Endodermal cell (in vitro differentiated cells): ENCODE data around the gene ZNF536. TPM values are rescaled to one million over a fixed set of nuclear protein-coding genes. Genes with fewer than 3 reads are reported as not detected.
"Not testable (repeated sequence)": the region's sequence is repeated elsewhere in the genome, so short reads cannot be mapped to it uniquely, and the experiment has no call there.

Source experiments
- DNase-seq: peaks from one replicate; pipeline ENCODE4 v3.0.0-alpha.2; 2017
- H3K27ac ChIP-seq: 2 replicates; pipeline ENCODE4 v1.5.1; 2013; ENCODE audit warnings: mild to moderate bottlenecking, low read depth, low read length, moderate library complexity
- H3K27me3 ChIP-seq: 2 replicates; pipeline ENCODE4 v1.6.1; 2013; ENCODE audit warnings: mild to moderate bottlenecking, low read length, moderate library complexity; ENCODE audit not compliant: insufficient read depth, control insufficient read depth, poor library complexity, severe bottlenecking
- H3K36me3 ChIP-seq: 2 replicates; pipeline ENCODE4 v1.7.0; 2013; ENCODE audit warnings: mild to moderate bottlenecking, low read length, moderate library complexity; ENCODE audit not compliant: control insufficient read depth, insufficient read depth
- H3K4me1 ChIP-seq: one replicate; pipeline ENCODE4 v1.7.0; 2013; ENCODE audit warnings: low read length; ENCODE audit not compliant: control insufficient read depth, insufficient read depth
- H3K4me3 ChIP-seq: 2 replicates; pipeline ENCODE4 v1.5.1; 2013; ENCODE audit warnings: mild to moderate bottlenecking, low read length, moderate library complexity
- H3K9ac ChIP-seq: 2 replicates; pipeline ENCODE4 v1.6.1; 2013; ENCODE audit warnings: mild to moderate bottlenecking, low read length, moderate library complexity; ENCODE audit not compliant: poor library complexity, severe bottlenecking; ENCODE audit errors: extremely low read depth
- H3K9me3 ChIP-seq: 2 replicates; pipeline ENCODE4 v1.6.1; 2013; ENCODE audit warnings: mild to moderate bottlenecking, low read length, moderate library complexity; ENCODE audit not compliant: control insufficient read depth
- H3K27ac Mint-ChIP-seq: 2 replicates; pipeline ENCODE4 v1.8.0; 2020; ENCODE audit warnings: mixed read lengths
- H3K27me3 Mint-ChIP-seq: 2 replicates; pipeline ENCODE4 v1.8.0; 2021; ENCODE audit warnings: mild to moderate bottlenecking, mixed read lengths; ENCODE audit not compliant: insufficient read depth
- H3K36me3 Mint-ChIP-seq: 2 replicates; pipeline ENCODE4 v1.8.0; 2020; ENCODE audit warnings: low read depth, mixed read lengths
- H3K4me1 Mint-ChIP-seq: 2 replicates; pipeline ENCODE4 v1.8.0; 2020; ENCODE audit warnings: mixed read lengths
- H3K4me3 Mint-ChIP-seq: 2 replicates; pipeline ENCODE4 v1.8.0; 2020; ENCODE audit warnings: mild to moderate bottlenecking, moderate library complexity, mixed read lengths
- H3K9me3 Mint-ChIP-seq: 2 replicates; pipeline ENCODE4 v1.8.0; 2020; ENCODE audit warnings: mild to moderate bottlenecking, mixed read lengths
- WGBS, 2 experiments: methylation state at CpG; one replicate each; pipeline versions ENCODE4 v1.1.5 to v1.1.7; 2013; ENCODE audit warnings: missing lambda C conversion rate in 2 of 2, mixed read lengths in 1 of 2; ENCODE audit not compliant: insufficient coverage in 1 of 2, insufficient read length in 1 of 2; 5-methylcytosine and 5-hydroxymethylcytosine counted together
- total RNA-seq, 2 donors: library from RNA; stranded (reverse); fragmentation: NEBNext Ultra II Directional in 1 of 2; extraction: Animal tissue kit (Norgen Biotek cat#: 25700) in 1 of 2; gene quantifications; 2 replicates in 1 of 2; 3 replicates in 1 of 2; pipeline ENCODE4 v1.2.1, GENCODE V29; 2021
- TF ChIP-seq, protein P1 (sequence below): fragments of 200-600 bp; sonication (generic); conservative IDR thresholded peaks from 2 replicates; pipeline ENCODE4 v1.5.0; 2021; ENCODE audit warnings: antibody characterized with exemption, mild to moderate bottlenecking

The ZNF536 gene
- total RNA-seq, 2 donors from 2014 or later = not detected

DNA sequence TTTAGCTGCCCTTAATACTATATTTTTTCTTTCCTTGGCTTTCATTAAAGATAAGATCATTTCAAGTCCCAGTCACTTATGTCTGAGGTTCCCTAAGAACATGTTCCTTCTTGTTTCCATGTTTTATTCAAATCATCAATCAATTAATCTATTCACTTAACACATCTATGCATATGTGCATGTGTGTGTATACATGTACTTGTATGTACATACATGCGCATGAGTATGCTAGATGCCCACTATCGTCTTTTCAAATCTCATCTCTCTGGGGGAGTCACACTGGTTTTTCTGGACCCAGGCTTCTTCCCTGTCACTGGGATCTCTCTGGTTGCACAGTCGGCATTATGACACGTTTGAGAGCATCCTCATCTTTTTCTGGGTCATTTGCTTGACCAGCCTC is 108.9 kb downstream of the ZNF536 start:
- H3K27me3 ChIP-seq = no peaks in the 10 kb centered on the region
- 90 to 92% methylated on average over 4 of the region's 4 CpGs for WGBS, 2 experiments
- no peaks in the 10 kb centered on the region for H3K36me3 Mint-ChIP-seq
- H3K9me3 Mint-ChIP-seq = no peaks in the 10 kb centered on the region
- no peak overlapping the region for H3K4me3 Mint-ChIP-seq
- H3K36me3 ChIP-seq = no peaks in the 10 kb centered on the region
- no peak for DNase-seq
- no peaks in the 10 kb centered on the region for H3K9me3 ChIP-seq
- peaks cover 3% of the 10 kb centered on the region for H3K4me1 ChIP-seq
- peaks cover 5% of the 10 kb centered on the region for H3K27me3 Mint-ChIP-seq
- no peak overlapping the region for H3K27ac ChIP-seq
- H3K4me1 Mint-ChIP-seq = no peaks in the 10 kb centered on the region
- H3K9ac ChIP-seq = no peak overlapping the region
- TF ChIP-seq, protein P1, sequence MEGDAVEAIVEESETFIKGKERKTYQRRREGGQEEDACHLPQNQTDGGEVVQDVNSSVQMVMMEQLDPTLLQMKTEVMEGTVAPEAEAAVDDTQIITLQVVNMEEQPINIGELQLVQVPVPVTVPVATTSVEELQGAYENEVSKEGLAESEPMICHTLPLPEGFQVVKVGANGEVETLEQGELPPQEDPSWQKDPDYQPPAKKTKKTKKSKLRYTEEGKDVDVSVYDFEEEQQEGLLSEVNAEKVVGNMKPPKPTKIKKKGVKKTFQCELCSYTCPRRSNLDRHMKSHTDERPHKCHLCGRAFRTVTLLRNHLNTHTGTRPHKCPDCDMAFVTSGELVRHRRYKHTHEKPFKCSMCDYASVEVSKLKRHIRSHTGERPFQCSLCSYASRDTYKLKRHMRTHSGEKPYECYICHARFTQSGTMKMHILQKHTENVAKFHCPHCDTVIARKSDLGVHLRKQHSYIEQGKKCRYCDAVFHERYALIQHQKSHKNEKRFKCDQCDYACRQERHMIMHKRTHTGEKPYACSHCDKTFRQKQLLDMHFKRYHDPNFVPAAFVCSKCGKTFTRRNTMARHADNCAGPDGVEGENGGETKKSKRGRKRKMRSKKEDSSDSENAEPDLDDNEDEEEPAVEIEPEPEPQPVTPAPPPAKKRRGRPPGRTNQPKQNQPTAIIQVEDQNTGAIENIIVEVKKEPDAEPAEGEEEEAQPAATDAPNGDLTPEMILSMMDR = no peak
- no peak overlapping the region for H3K4me3 ChIP-seq
- no peak overlapping the region for H3K27ac Mint-ChIP-seq

DNA sequence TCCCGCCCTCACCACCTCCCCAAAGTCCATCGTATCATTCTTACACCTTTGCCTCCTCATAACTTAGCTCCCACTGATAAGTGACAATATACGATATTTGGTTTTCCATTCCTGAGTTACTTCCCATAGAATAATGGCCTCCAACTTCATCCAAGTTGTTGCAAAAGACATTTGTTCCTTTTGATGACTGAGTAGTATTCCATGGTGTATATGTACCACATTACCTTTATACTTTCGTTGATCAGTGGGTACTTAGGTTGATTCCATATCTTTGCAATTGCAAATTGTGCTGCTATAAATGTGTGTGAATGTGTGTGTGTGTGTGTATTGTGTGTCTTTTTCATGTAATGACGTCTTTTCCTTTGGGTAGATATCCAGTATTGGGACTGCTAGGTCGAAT is 109.6 kb downstream of the ZNF536 start:
- no peak overlapping the region for H3K9ac ChIP-seq
- Mint-ChIP-seq H3K4me1 (no peaks in the 10 kb centered on the region), H3K4me3 (no peak overlapping the region), H3K27me3 (peaks cover 5% of the 10 kb centered on the region), H3K27ac (no peak overlapping the region), H3K36me3 (no peaks in the 10 kb centered on the region), H3K9me3 (no peaks in the 10 kb centered on the region)
- H3K4me1 ChIP-seq = peaks cover 3% of the 10 kb centered on the region
- H3K9me3 ChIP-seq = no peaks in the 10 kb centered on the region
- no peaks in the 10 kb centered on the region for H3K27me3 ChIP-seq
- 85 to 94% methylated on average over 5 to 6 of the region's 6 CpGs for WGBS, 2 experiments
- TF ChIP-seq, protein P1 = no peak
- no peak overlapping the region for H3K4me3 ChIP-seq
- no peak for DNase-seq
- no peaks in the 10 kb centered on the region for H3K36me3 ChIP-seq
- no peak overlapping the region for H3K27ac ChIP-seq

DNA sequence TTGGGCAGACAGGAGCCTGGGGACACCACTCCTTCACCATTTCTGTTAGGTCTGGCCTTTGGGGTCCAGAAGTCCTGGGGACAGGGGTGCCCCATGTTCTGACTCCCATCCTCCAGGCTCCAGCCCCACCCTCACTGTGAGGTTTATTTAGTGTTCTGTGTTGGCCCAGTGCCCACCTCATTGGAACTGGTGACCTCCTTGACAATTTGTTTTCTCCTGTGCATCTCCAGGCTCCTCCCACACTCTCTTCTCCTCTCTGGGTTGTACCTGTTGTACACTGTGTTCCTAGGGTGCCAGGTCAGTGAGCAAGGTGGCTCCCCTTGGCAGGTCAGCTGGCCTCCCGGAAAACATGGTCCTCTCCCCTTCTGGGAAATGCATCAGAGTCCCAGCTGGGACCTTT is 110.8 kb downstream of the ZNF536 start:
- Histone ChIP-seq H3K9ac (no peak overlapping the region), H3K27me3 (no peaks in the 10 kb centered on the region), H3K9me3 (no peaks in the 10 kb centered on the region), H3K36me3 (no peaks in the 10 kb centered on the region), H3K4me1 (no peaks in the 10 kb centered on the region), H3K27ac (no peak overlapping the region), H3K4me3 (no peak overlapping the region)
- Mint-ChIP-seq H3K4me3 (no peak overlapping the region), H3K36me3 (no peaks in the 10 kb centered on the region), H3K27me3 (peaks cover 5% of the 10 kb centered on the region), H3K9me3 (no peaks in the 10 kb centered on the region), H3K27ac (no peak overlapping the region), H3K4me1 (no peaks in the 10 kb centered on the region)
- TF ChIP-seq, protein P1 = no peak
- WGBS, 2 experiments = 90 to 100% methylated on average over 1 of the region's 1 CpG
- DNase-seq = no peak

DNA sequence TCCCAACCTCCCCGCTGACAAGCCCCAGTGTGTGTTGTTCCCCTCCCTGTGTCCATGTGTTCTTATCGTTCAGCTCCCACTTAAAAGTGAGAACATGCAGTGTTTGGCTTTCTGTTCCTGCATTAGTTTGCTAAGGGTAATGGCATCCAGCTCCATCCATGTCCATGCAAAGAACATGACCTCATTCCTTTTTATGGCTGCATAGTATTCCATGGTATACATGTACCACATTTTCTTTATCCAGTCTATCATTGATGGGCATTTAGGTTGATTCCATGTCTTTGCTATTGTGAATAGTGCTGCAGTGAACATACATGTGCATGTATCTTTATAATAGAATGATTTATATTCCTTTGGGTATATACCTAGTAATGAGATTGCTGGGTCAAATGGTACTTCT is 114.1 kb downstream of the ZNF536 start:
- H3K4me3 ChIP-seq, DNase-seq, H3K4me1 ChIP-seq, H3K36me3 Mint-ChIP-seq, H3K27me3 ChIP-seq, H3K9me3 Mint-ChIP-seq, H3K9me3 ChIP-seq, H3K4me3 Mint-ChIP-seq, H3K27ac ChIP-seq, H3K4me1 Mint-ChIP-seq, H3K36me3 ChIP-seq, H3K9ac ChIP-seq, H3K27me3 Mint-ChIP-seq, H3K27ac Mint-ChIP-seq: not testable (repeated sequence)
- WGBS, 2 experiments = 85 to 90% methylated on average over 2 of the region's 2 CpGs
